ENCODE measurements around the gene ROR1.

DNA sequence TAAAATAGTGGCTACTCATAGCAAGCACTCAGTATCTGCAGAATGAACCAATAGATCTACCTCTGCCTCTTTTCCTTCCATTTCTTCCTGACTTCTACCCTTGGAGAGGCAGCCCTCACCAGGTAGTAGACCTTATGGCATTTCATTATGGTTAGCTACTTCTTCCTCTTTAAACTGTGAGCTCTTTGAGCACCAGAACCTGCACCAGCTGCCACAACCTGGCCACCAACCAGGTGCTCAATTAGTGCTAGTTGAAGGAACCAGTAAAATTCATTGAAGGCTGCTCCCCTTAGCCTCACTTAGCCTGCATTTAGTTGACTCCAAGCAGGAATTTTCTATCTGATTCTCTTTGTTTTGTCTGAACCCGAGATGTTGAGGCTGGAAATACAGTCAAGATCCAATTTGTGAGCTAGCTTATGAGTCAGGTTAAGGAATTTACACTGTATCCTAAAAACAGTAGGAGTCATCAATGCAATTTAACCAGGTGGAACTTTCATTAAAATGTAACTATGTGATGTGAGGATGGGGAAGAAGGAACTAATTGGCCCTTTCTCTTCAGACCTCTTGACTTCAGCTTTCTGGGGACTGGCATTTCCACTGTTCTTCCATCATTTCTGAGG lies 348.1 kb downstream of the ROR1 start:
- TF ChIP-seq EZH2 (IDR thresholded peaks at IDR 0.05; ENCODE audit: borderline replicate concordance, low read depth, low read length, severe bottlenecking) (no peak), GATA2 (IDR thresholded peaks at IDR 0.05; ENCODE audit: insufficient read depth, insufficient read length, low read depth, low read length) (no peak), POLR2AphosphoS5 (IDR thresholded peaks at IDR 0.05; ENCODE audit: insufficient read depth, low read depth, low read length) (no peak), MYC (IDR thresholded peaks at IDR 0.05; ENCODE audit: low read depth, low read length) (no peak)
- TF ChIP-seq, protein P1, sequence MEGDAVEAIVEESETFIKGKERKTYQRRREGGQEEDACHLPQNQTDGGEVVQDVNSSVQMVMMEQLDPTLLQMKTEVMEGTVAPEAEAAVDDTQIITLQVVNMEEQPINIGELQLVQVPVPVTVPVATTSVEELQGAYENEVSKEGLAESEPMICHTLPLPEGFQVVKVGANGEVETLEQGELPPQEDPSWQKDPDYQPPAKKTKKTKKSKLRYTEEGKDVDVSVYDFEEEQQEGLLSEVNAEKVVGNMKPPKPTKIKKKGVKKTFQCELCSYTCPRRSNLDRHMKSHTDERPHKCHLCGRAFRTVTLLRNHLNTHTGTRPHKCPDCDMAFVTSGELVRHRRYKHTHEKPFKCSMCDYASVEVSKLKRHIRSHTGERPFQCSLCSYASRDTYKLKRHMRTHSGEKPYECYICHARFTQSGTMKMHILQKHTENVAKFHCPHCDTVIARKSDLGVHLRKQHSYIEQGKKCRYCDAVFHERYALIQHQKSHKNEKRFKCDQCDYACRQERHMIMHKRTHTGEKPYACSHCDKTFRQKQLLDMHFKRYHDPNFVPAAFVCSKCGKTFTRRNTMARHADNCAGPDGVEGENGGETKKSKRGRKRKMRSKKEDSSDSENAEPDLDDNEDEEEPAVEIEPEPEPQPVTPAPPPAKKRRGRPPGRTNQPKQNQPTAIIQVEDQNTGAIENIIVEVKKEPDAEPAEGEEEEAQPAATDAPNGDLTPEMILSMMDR (IDR thresholded peaks at IDR 0.05; ENCODE audit: extremely low read depth in 1 of 2, insufficient read depth in 1 of 2, low read depth in 1 of 2, low read length in 2 of 2), result no peak
- TF ChIP-seq, protein P2, sequence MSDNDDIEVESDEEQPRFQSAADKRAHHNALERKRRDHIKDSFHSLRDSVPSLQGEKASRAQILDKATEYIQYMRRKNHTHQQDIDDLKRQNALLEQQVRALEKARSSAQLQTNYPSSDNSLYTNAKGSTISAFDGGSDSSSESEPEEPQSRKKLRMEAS (IDR thresholded peaks at IDR 0.05; ENCODE audit: insufficient read depth, insufficient read length), result no peak

Data from endothelial cell of umbilical vein (primary cell).